ENCODE measurements around the gene CABLES1.

The CABLES1 gene

GRCh38 chr18:23204589-23205235, 69.4 kb downstream of the CABLES1 start:
- Histone ChIP-seq H3K27me3 (ENCODE audit: control insufficient read depth in 2 of 2, insufficient read depth in 2 of 2, low read length in 2 of 2) (no peaks in the 10 kb centered on the region), H3K27ac (ENCODE audit: low read depth in 2 of 2, low read length in 2 of 2) (no peak overlapping the region), H3K4me3 (ENCODE audit: low read length in 2 of 2) (no peak overlapping the region), H3K9me3 (ENCODE audit: control insufficient read depth in 2 of 2, low read length in 2 of 2) (no peaks in the 10 kb centered on the region), H3K36me3 (ENCODE audit: control insufficient read depth in 2 of 2, insufficient read depth in 2 of 2, low read length in 2 of 2) (no peaks in the 10 kb centered on the region), H3K4me1 (ENCODE audit: control insufficient read depth in 2 of 2, insufficient read depth in 2 of 2, low read length in 2 of 2) (no peaks in the 10 kb centered on the region), H3K9ac (ENCODE audit: low read depth in 1 of 2, low read length in 2 of 2) (no peak overlapping the region)

GRCh38 chr18:23205980-23206379, 70.7 kb downstream of the CABLES1 start:
- H3K4me1 ChIP-seq (ENCODE audit: control insufficient read depth in 2 of 2, insufficient read depth in 2 of 2, low read length in 2 of 2), result no peaks in the 10 kb centered on the region
- no peaks in the 10 kb centered on the region for H3K27me3 ChIP-seq (ENCODE audit: control insufficient read depth in 2 of 2, insufficient read depth in 2 of 2, low read length in 2 of 2)
- H3K9ac ChIP-seq (ENCODE audit: low read depth in 1 of 2, low read length in 2 of 2), result no peak overlapping the region
- no peaks in the 10 kb centered on the region for H3K36me3 ChIP-seq (ENCODE audit: control insufficient read depth in 2 of 2, insufficient read depth in 2 of 2, low read length in 2 of 2)
- H3K9me3 ChIP-seq (ENCODE audit: control insufficient read depth in 2 of 2, low read length in 2 of 2), result no peaks in the 10 kb centered on the region
- H3K27ac ChIP-seq (ENCODE audit: low read depth in 2 of 2, low read length in 2 of 2), result no peak overlapping the region
- no peak overlapping the region for H3K4me3 ChIP-seq (ENCODE audit: low read length in 2 of 2)

GRCh38 chr18:23207191-23207955, 72.1 kb downstream of the CABLES1 start:
- Histone ChIP-seq H3K36me3 (ENCODE audit: control insufficient read depth in 2 of 2, insufficient read depth in 2 of 2, low read length in 2 of 2) (no peaks in the 10 kb centered on the region), H3K9me3 (ENCODE audit: control insufficient read depth in 2 of 2, low read length in 2 of 2) (no peaks in the 10 kb centered on the region), H3K27me3 (ENCODE audit: control insufficient read depth in 2 of 2, insufficient read depth in 2 of 2, low read length in 2 of 2) (no peaks in the 10 kb centered on the region), H3K9ac (ENCODE audit: low read depth in 1 of 2, low read length in 2 of 2) (no peak overlapping the region), H3K4me3 (ENCODE audit: low read length in 2 of 2) (no peak overlapping the region), H3K27ac (ENCODE audit: low read depth in 2 of 2, low read length in 2 of 2) (no peak overlapping the region), H3K4me1 (ENCODE audit: control insufficient read depth in 2 of 2, insufficient read depth in 2 of 2, low read length in 2 of 2) (no peaks in the 10 kb centered on the region)

GRCh38 chr18:23207994-23208393, 72.7 kb downstream of the CABLES1 start:
- Histone ChIP-seq H3K4me1 (ENCODE audit: control insufficient read depth in 2 of 2, insufficient read depth in 2 of 2, low read length in 2 of 2) (no peaks in the 10 kb centered on the region), H3K9ac (ENCODE audit: low read depth in 1 of 2, low read length in 2 of 2) (no peak overlapping the region), H3K4me3 (ENCODE audit: low read length in 2 of 2) (no peak overlapping the region), H3K36me3 (ENCODE audit: control insufficient read depth in 2 of 2, insufficient read depth in 2 of 2, low read length in 2 of 2) (no peaks in the 10 kb centered on the region), H3K9me3 (ENCODE audit: control insufficient read depth in 2 of 2, low read length in 2 of 2) (no peaks in the 10 kb centered on the region), H3K27me3 (ENCODE audit: control insufficient read depth in 2 of 2, insufficient read depth in 2 of 2, low read length in 2 of 2) (no peaks in the 10 kb centered on the region), H3K27ac (ENCODE audit: low read depth in 2 of 2, low read length in 2 of 2) (no peak overlapping the region)

GRCh38 chr18:23208600-23208999, 73.3 kb downstream of the CABLES1 start:
- Histone ChIP-seq H3K9me3 (ENCODE audit: control insufficient read depth in 2 of 2, low read length in 2 of 2) (no peaks in the 10 kb centered on the region), H3K4me1 (ENCODE audit: control insufficient read depth in 2 of 2, insufficient read depth in 2 of 2, low read length in 2 of 2) (no peaks in the 10 kb centered on the region), H3K27ac (ENCODE audit: low read depth in 2 of 2, low read length in 2 of 2) (no peak overlapping the region), H3K9ac (ENCODE audit: low read depth in 1 of 2, low read length in 2 of 2) (no peak overlapping the region), H3K4me3 (ENCODE audit: low read length in 2 of 2) (no peak overlapping the region), H3K36me3 (ENCODE audit: control insufficient read depth in 2 of 2, insufficient read depth in 2 of 2, low read length in 2 of 2) (no peaks in the 10 kb centered on the region), H3K27me3 (ENCODE audit: control insufficient read depth in 2 of 2, insufficient read depth in 2 of 2, low read length in 2 of 2) (no peaks in the 10 kb centered on the region)

- no peak overlapping the region for H3K9ac ChIP-seq (ENCODE audit: low read depth in 1 of 2, low read length in 2 of 2)
- H3K27me3 ChIP-seq (ENCODE audit: control insufficient read depth in 2 of 2, insufficient read depth in 2 of 2, low read length in 2 of 2), result no peaks in the 10 kb centered on the region
- no peaks in the 10 kb centered on the region for H3K9me3 ChIP-seq (ENCODE audit: control insufficient read depth in 2 of 2, low read length in 2 of 2)
- H3K4me1 ChIP-seq (ENCODE audit: control insufficient read depth in 2 of 2, insufficient read depth in 2 of 2, low read length in 2 of 2), result no peaks in the 10 kb centered on the region
- H3K27ac ChIP-seq (ENCODE audit: low read depth in 2 of 2, low read length in 2 of 2), result no peak overlapping the region
- H3K4me3 ChIP-seq (ENCODE audit: low read length in 2 of 2), result no peak overlapping the region
- no peaks in the 10 kb centered on the region for H3K36me3 ChIP-seq (ENCODE audit: control insufficient read depth in 2 of 2, insufficient read depth in 2 of 2, low read length in 2 of 2)
These were observed 73.7 kb downstream of the CABLES1 start for GRCh38 chr18:23209031-23209430.

- Histone ChIP-seq H3K27ac (ENCODE audit: low read depth in 2 of 2, low read length in 2 of 2) (no peak overlapping the region), H3K4me1 (ENCODE audit: control insufficient read depth in 2 of 2, insufficient read depth in 2 of 2, low read length in 2 of 2) (no peaks in the 10 kb centered on the region), H3K9ac (ENCODE audit: low read depth in 1 of 2, low read length in 2 of 2) (no peak overlapping the region), H3K9me3 (ENCODE audit: control insufficient read depth in 2 of 2, low read length in 2 of 2) (no peaks in the 10 kb centered on the region), H3K27me3 (ENCODE audit: control insufficient read depth in 2 of 2, insufficient read depth in 2 of 2, low read length in 2 of 2) (no peaks in the 10 kb centered on the region), H3K4me3 (ENCODE audit: low read length in 2 of 2) (no peak overlapping the region), H3K36me3 (ENCODE audit: control insufficient read depth in 2 of 2, insufficient read depth in 2 of 2, low read length in 2 of 2) (peaks cover 3 to 5% of the 10 kb centered on the region in 2 donors)
These were observed 74.5 kb downstream of the CABLES1 start for GRCh38 chr18:23209796-23210195.

GRCh38 chr18:23210526-23210925, 75.2 kb downstream of the CABLES1 start:
- peaks cover 3 to 5% of the 10 kb centered on the region in 2 donors for H3K36me3 ChIP-seq (ENCODE audit: control insufficient read depth in 2 of 2, insufficient read depth in 2 of 2, low read length in 2 of 2)
- no peak overlapping the region for H3K27ac ChIP-seq (ENCODE audit: low read depth in 2 of 2, low read length in 2 of 2)
- H3K4me3 ChIP-seq (ENCODE audit: low read length in 2 of 2), result no peak overlapping the region
- no peaks in the 10 kb centered on the region for H3K27me3 ChIP-seq (ENCODE audit: control insufficient read depth in 2 of 2, insufficient read depth in 2 of 2, low read length in 2 of 2)
- H3K9ac ChIP-seq (ENCODE audit: low read depth in 1 of 2, low read length in 2 of 2), result no peak overlapping the region
- H3K9me3 ChIP-seq (ENCODE audit: control insufficient read depth in 2 of 2, low read length in 2 of 2), result no peaks in the 10 kb centered on the region
- no peaks in the 10 kb centered on the region for H3K4me1 ChIP-seq (ENCODE audit: control insufficient read depth in 2 of 2, insufficient read depth in 2 of 2, low read length in 2 of 2)

- H3K27me3 ChIP-seq (ENCODE audit: control insufficient read depth in 2 of 2, insufficient read depth in 2 of 2, low read length in 2 of 2), result no peaks in the 10 kb centered on the region
- H3K36me3 ChIP-seq (ENCODE audit: control insufficient read depth in 2 of 2, insufficient read depth in 2 of 2, low read length in 2 of 2), result peaks cover 3 to 5% of the 10 kb centered on the region in 2 donors
- no peak overlapping the region for H3K27ac ChIP-seq (ENCODE audit: low read depth in 2 of 2, low read length in 2 of 2)
- no peaks in the 10 kb centered on the region for H3K9me3 ChIP-seq (ENCODE audit: control insufficient read depth in 2 of 2, low read length in 2 of 2)
- no peaks in the 10 kb centered on the region for H3K4me1 ChIP-seq (ENCODE audit: control insufficient read depth in 2 of 2, insufficient read depth in 2 of 2, low read length in 2 of 2)
- H3K9ac ChIP-seq (ENCODE audit: low read depth in 1 of 2, low read length in 2 of 2), result no peak overlapping the region
- no peak overlapping the region for H3K4me3 ChIP-seq (ENCODE audit: low read length in 2 of 2)
These were observed 75.9 kb downstream of the CABLES1 start for GRCh38 chr18:23211146-23211545.

GRCh38 chr18:23212161-23212560, 76.9 kb downstream of the CABLES1 start:
- Histone ChIP-seq H3K4me3 (ENCODE audit: low read length in 2 of 2) (no peak overlapping the region), H3K36me3 (ENCODE audit: control insufficient read depth in 2 of 2, insufficient read depth in 2 of 2, low read length in 2 of 2) (peaks cover 3 to 5% of the 10 kb centered on the region in 2 donors), H3K9me3 (ENCODE audit: control insufficient read depth in 2 of 2, low read length in 2 of 2) (no peaks in the 10 kb centered on the region), H3K4me1 (ENCODE audit: control insufficient read depth in 2 of 2, insufficient read depth in 2 of 2, low read length in 2 of 2) (no peaks in the 10 kb centered on the region), H3K27ac (ENCODE audit: low read depth in 2 of 2, low read length in 2 of 2) (no peak overlapping the region), H3K9ac (ENCODE audit: low read depth in 1 of 2, low read length in 2 of 2) (no peak overlapping the region), H3K27me3 (ENCODE audit: control insufficient read depth in 2 of 2, insufficient read depth in 2 of 2, low read length in 2 of 2) (no peaks in the 10 kb centered on the region)

All from mucosa of rectum (tissue), 2 donors.